ENCODE results near the gene IQGAP1. TPM values are rescaled to one million over a fixed set of nuclear protein-coding genes. Genes with fewer than 3 reads are reported as not detected.

IQGAP1 gene
- total RNA-seq, 1 experiment from 2014 or later: 113 TPM

GRCh38 chr15:90469723-90470122 is 81.7 kb downstream of the IQGAP1 start:
- no peak overlapping the region for H3K4me2 ChIP-seq (ENCODE audit: low read length)
- H3K36me3 ChIP-seq (ENCODE audit: control insufficient read depth in 1 of 2, insufficient read depth in 2 of 2, low read length in 2 of 2): peaks cover 0 to 18% of the 10 kb centered on the region in 2 experiments; a peak in 3 of 4 replicates
- no peak overlapping the region for H3K9ac ChIP-seq (ENCODE audit: low read length)
- H3K27me3 ChIP-seq (ENCODE audit: insufficient read depth, low read length): no peaks in the 10 kb centered on the region
- DNase-seq (ENCODE audit: low read depth, low spot score) (no peak), ATAC-seq (no peak)
- POLR2A ChIA-PET: no interaction called here
- H3K9me3 ChIP-seq (ENCODE audit: control insufficient read depth in 1 of 2, insufficient read depth in 1 of 2, low read depth in 1 of 2, low read length in 2 of 2): no peaks in the 10 kb centered on the region
- RAD21 ChIA-PET (ENCODE audit: low non-redundant PET in 1 of 2, low total read pairs in 2 of 2, uncharacterized antibody in 2 of 2, unreplicated experiment in 2 of 2): no interaction called here
- CTCF ChIA-PET: no interaction called here
- intact Hi-C loops (cut with micrococcal nuclease): no loop called here
- BruUV-seq (replicated peaks): no TSS peak
- H3K9me2 ChIP-seq (ENCODE audit: insufficient read depth): no peaks in the 10 kb centered on the region
- no peak overlapping the region for H3K4me3 ChIP-seq (replicated peaks in 1 of 2; ENCODE audit: low read depth in 1 of 2, low read length in 2 of 2)
- H3K27ac ChIP-seq (ENCODE audit: low read depth, low read length): no peak overlapping the region
- TF ChIP-seq POLR2A (IDR thresholded peaks at IDR 0.05; ENCODE audit: borderline replicate concordance, extremely low read depth, insufficient read depth, insufficient read length) (no peak), ZFX (IDR thresholded peaks at IDR 0.05) (no peak), SIN3A (IDR thresholded peaks at IDR 0.05; ENCODE audit: low read depth) (no peak), POLR2AphosphoS5 (IDR thresholded peaks at IDR 0.05; ENCODE audit: low read depth, low read length) (no peak), EGR1 (IDR thresholded peaks at IDR 0.05; ENCODE audit: low read depth) (no peak), TCF7L2 (IDR thresholded peaks at IDR 0.05; ENCODE audit: borderline replicate concordance, extremely low read depth, insufficient read depth, insufficient read length) (no peak), MAX (IDR thresholded peaks at IDR 0.05) (no peak), CBX3 (IDR thresholded peaks at IDR 0.05; ENCODE audit: low read depth) (no peak), FOSL1 (IDR thresholded peaks at IDR 0.05; ENCODE audit: low read depth) (no peak), ZBTB33 (IDR thresholded peaks at IDR 0.05; ENCODE audit: extremely low read depth, insufficient replicate concordance, low read length) (no peak), CTCF (IDR thresholded peaks at IDR 0.05 in 2 of 3, conservative IDR thresholded peaks at IDR 0.05 in 1 of 3; ENCODE audit: borderline replicate concordance in 1 of 3, insufficient read depth in 1 of 3, low read depth in 2 of 3, low read length in 2 of 3) (no peak), REST (IDR thresholded peaks at IDR 0.05; ENCODE audit: low read depth) (no peak), EZH2 (IDR thresholded peaks at IDR 0.05) (no peak), EZH2phosphoT487 (IDR thresholded peaks at IDR 0.05; ENCODE audit: borderline replicate concordance) (no peak), SP1 (IDR thresholded peaks at IDR 0.05; ENCODE audit: low read depth) (no peak), YY1 (IDR thresholded peaks at IDR 0.05; ENCODE audit: extremely low read depth, insufficient replicate concordance, low read depth, low read length) (no peak)
- no peaks in the 10 kb centered on the region for H4K20me1 ChIP-seq (ENCODE audit: insufficient read depth)
- H3K4me1 ChIP-seq (ENCODE audit: control insufficient read depth in 1 of 2, insufficient read depth in 2 of 2, low read length in 2 of 2): peaks cover 14 to 15% of the 10 kb centered on the region in 2 experiments
- H3K79me2 ChIP-seq (ENCODE audit: insufficient read depth, low read length): no peaks in the 10 kb centered on the region
- H2AFZ ChIP-seq (ENCODE audit: low read depth, low read length, poor library complexity, severe bottlenecking): no peak overlapping the region
